DMS 273 (cell line): ENCODE data around the gene RIC8A.
A peak's percentile ranks its signal among the peaks of the same experiment; 100 is the strongest.

ENCODE experiments used
- DNase-seq: peaks from one replicate; lab custom pipeline; 2025; ENCODE audit not compliant: unreplicated experiment; lab: John Stamatoyannopoulos, UW

Gene RIC8A

DNA sequence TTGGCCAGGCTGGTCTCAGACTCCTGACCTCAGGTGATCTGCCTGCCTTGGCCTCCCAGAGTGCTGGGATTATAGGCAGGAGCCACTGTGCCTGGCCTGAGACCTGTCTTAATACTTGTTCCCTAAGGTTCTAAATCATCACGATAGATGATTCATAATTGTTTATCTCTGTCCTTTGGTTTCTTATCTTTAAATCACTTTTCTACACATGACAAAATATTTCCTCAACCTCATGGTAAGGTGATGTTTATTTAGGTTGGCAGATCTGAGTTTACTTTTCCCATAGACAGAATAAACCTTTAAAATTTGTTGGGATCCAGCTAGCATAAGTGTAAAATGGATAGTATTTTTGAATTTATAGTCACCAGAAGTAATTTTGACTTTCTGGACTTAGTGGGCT lies 32.8 kb downstream of the RIC8A start:
- no peak for DNase-seq

GRCh38 chr11:241634-242033 lies 34.1 kb downstream of the RIC8A start:
- DNase-seq = no peak

DNA sequence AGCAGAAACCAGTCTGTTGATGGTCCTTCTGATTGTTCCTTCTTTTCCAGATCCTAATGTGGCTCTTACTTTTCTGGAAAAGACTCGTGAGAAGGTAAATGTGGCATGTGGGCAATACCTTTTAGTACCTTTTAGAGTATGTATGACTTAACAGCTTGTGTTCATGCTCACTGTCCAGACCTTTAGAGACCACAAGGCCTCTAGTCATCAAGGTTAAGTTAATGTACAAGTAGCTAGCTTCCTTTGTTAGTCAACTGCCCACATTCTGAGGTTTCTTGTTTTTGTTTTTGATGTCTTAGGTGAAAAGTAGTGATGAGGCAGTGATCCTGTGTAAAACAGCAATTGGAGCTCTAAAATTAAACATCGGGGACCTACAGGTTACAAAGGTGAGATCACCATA lies 36.9 kb downstream of the RIC8A start:
- no peak for DNase-seq

GRCh38 chr11:249062-249461 lies 41.6 kb downstream of the RIC8A start:
- no peak for DNase-seq

GRCh38 chr11:250274-250673 lies 42.8 kb downstream of the RIC8A start:
- DNase-seq = no peak

GRCh38 chr11:250740-251299 lies 43.3 kb downstream of the RIC8A start:
- DNase-seq = peak; percentile 49

GRCh38 chr11:251550-251949 lies 44.0 kb downstream of the RIC8A start:
- no peak for DNase-seq

DNA sequence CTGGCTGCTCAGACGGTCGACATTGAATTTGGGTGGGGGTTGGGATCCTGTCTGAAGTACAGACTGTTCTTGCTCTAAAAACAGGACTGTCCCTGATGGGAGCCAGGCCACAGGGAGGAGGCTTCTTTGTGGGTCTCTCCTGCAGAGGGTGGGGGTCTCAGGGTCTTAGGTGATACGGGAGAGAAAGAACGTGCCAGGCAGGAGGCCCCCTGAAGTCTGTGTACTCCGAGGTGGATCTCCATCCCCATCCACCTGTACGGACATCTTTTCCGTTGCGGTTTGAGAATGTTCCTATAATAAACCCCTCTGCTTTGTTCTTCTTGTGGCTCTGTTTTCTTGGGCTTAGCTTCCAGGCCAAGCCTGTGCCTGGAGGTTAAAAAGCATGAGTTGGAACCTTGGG lies 45.2 kb downstream of the RIC8A start:
- no peak for DNase-seq

- DNase-seq = no peak
Observed at GRCh38 chr11:253160-253885, 45.8 kb downstream of the RIC8A start.

DNA sequence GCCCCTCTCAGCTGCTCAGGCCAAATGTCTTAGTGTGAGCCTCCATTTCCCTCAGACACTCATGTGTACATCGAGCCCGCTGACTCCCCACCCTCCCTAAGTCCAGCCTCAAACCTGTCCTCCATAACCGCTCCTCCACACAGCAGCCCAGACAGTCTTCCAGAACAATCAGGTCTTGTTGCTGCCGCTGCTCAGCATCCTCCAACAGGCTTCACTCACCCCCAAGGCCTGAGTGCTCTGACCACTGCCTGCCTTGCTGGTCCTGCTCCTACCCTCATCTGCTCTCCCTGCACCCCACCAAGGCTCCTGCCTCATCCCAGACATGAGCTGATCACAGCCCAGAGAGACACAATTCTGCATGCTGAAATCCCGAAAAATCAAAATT lies 46.4 kb downstream of the RIC8A start:
- no peak for DNase-seq

DNA sequence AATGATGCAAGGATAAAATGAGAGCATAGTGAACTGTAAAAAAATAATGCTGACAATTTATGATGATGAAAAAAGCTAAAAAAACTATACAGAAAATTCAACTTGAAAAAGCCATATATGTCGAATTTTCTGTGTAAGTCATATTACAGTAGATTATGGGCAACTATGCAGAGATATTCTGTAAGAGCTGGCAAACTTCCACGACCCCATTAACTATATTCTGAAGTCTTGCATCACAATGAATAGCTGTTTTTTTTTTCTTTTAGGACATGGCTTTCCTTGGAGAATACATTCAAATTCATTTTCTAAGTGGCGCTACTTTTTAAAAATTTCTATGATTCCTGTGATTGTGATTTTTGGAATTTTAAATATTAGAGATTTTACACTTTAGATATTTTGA lies 47.7 kb downstream of the RIC8A start:
- DNase-seq = no peak

DNA sequence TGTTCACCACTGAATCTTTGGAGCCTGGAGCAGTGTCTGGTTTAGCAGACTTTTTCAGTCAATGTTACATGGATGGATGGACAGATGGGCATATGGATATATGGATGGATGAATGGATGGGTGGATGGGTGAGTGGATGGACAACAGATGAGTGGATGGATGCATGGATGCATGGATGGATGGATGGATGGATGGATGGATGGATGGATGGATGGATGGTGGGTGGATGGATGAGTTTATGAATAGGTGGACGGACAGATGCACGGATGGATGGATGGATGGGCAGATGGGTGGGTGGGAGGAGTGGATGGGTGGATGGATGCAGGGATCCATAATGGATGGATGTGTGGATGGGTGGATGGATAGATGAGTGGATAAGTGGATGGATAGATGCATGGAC lies 48.3 kb downstream of the RIC8A start:
- DNase-seq = no peak

- DNase-seq = no peak
Observed at GRCh38 chr11:256952-257737, 49.6 kb downstream of the RIC8A start.

- DNase-seq = no peak
Observed at GRCh38 chr11:257766-258493, 50.4 kb downstream of the RIC8A start.

DNA sequence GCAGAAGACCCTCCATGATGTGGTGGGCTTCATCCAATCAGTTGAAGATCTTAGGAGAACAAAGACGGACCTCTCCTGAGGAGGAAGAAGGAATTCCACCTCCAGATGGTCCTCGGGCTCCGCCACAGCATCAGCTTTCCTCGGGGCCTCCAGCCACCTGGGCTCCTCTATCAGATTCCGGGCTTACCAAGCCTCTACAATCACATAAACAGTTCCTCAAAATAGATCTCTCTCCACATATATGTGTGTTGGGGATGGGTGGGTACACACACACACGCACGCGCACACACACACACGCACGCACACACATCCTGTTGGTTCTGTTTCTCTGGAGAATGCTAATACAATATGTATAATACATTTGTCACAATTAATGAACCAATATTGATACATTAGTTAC lies 51.9 kb downstream of the RIC8A start:
- no peak for DNase-seq

DNA sequence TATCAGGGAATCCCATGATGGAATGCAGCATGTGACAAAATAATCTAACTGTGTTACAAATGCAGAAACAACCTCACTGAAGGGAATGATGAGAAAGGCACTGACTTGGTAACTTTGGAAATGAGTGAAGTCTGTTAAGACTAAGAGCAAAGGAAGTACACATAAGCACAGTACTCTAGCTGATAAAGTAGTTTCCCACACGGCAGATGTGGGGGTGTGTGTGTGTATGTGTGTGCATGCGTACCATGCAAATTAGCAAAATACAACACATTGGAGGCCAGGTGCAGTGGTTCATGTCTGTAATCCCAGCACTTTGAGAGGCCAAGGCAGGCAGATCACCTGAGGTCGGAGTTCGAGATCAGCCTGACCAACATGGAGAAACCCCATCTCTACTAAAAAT lies 54.1 kb downstream of the RIC8A start:
- DNase-seq = no peak
